Measurements from ENCODE around the gene TMEFF2. TPM values are rescaled to one million over a fixed set of nuclear protein-coding genes. Genes with fewer than 3 reads are reported as not detected.
"Not testable (repeated sequence)": the region's sequence is repeated elsewhere in the genome, so short reads cannot be mapped to it uniquely, and the experiment has no call there.

Gene TMEFF2
- total RNA-seq, 1 experiment from 2014 or later: not detected

GRCh38 chr2:192145496-192145895 lies 49.2 kb downstream of the TMEFF2 start:
- H3K4me3 Mint-ChIP-seq (ENCODE audit: low read depth, unreplicated experiment): no peak overlapping the region
- CTCF ChIA-PET: no interaction called here
- H3K36me3 Mint-ChIP-seq (ENCODE audit: insufficient read depth, unreplicated experiment): no peaks in the 10 kb centered on the region
- H3K27me3 Mint-ChIP-seq (ENCODE audit: unreplicated experiment): no peaks in the 10 kb centered on the region
- no peak for TF ChIP-seq CTCF (IDR thresholded peaks at IDR 0.05; ENCODE audit: unreplicated experiment)
- H3K27ac Mint-ChIP-seq (ENCODE audit: unreplicated experiment): no peak overlapping the region
- intact Hi-C loops (cut with micrococcal nuclease; ENCODE audit: unreplicated experiment): loop anchor here (10.0 kb wide), 1 partner anchor 201 kb away; no protein-coding TSS in a partner anchor
- DNase-seq: no peak
- no peaks in the 10 kb centered on the region for H3K4me1 Mint-ChIP-seq (ENCODE audit: low read depth, unreplicated experiment)
- no peaks in the 10 kb centered on the region for H3K9me3 Mint-ChIP-seq (ENCODE audit: low read depth, unreplicated experiment)
- no TSS peak for BruUV-seq (replicated peaks)

GRCh38 chr2:192140236-192140839 lies 54.4 kb downstream of the TMEFF2 start:
- H3K4me1 Mint-ChIP-seq (ENCODE audit: low read depth, unreplicated experiment): no peaks in the 10 kb centered on the region
- TF ChIP-seq CTCF (IDR thresholded peaks at IDR 0.05; ENCODE audit: unreplicated experiment): no peak
- no peak overlapping the region for H3K4me3 Mint-ChIP-seq (ENCODE audit: low read depth, unreplicated experiment)
- H3K27ac Mint-ChIP-seq (ENCODE audit: unreplicated experiment): no peak overlapping the region
- DNase-seq: no peak
- H3K9me3 Mint-ChIP-seq (ENCODE audit: low read depth, unreplicated experiment): no peaks in the 10 kb centered on the region
- CTCF ChIA-PET: no interaction called here
- intact Hi-C loops (cut with micrococcal nuclease; ENCODE audit: unreplicated experiment): loop anchor here (10.0 kb wide), 1 partner anchor 196 kb away; no protein-coding TSS in a partner anchor
- no TSS peak for BruUV-seq (replicated peaks)
- no peaks in the 10 kb centered on the region for H3K27me3 Mint-ChIP-seq (ENCODE audit: unreplicated experiment)
- H3K36me3 Mint-ChIP-seq (ENCODE audit: insufficient read depth, unreplicated experiment): no peaks in the 10 kb centered on the region

GRCh38 chr2:192139813-192140212 lies 54.9 kb downstream of the TMEFF2 start:
- no peaks in the 10 kb centered on the region for H3K9me3 Mint-ChIP-seq (ENCODE audit: low read depth, unreplicated experiment)
- CTCF ChIA-PET: no interaction called here
- no peak overlapping the region for H3K27ac Mint-ChIP-seq (ENCODE audit: unreplicated experiment)
- no peak for TF ChIP-seq CTCF (IDR thresholded peaks at IDR 0.05; ENCODE audit: unreplicated experiment)
- no peak for DNase-seq
- H3K4me3 Mint-ChIP-seq (ENCODE audit: low read depth, unreplicated experiment): no peak overlapping the region
- no peaks in the 10 kb centered on the region for H3K27me3 Mint-ChIP-seq (ENCODE audit: unreplicated experiment)
- H3K4me1 Mint-ChIP-seq (ENCODE audit: low read depth, unreplicated experiment): no peaks in the 10 kb centered on the region
- no TSS peak for BruUV-seq (replicated peaks)
- intact Hi-C loops (cut with micrococcal nuclease; ENCODE audit: unreplicated experiment): loop anchor here (10.0 kb wide), 1 partner anchor 195 kb away; no protein-coding TSS in a partner anchor
- H3K36me3 Mint-ChIP-seq (ENCODE audit: insufficient read depth, unreplicated experiment): no peaks in the 10 kb centered on the region

GRCh38 chr2:192137451-192137850 lies 57.3 kb downstream of the TMEFF2 start:
- no peaks in the 10 kb centered on the region for H3K4me1 Mint-ChIP-seq (ENCODE audit: low read depth, unreplicated experiment)
- intact Hi-C loops (cut with micrococcal nuclease; ENCODE audit: unreplicated experiment): no loop called here
- H3K36me3 Mint-ChIP-seq (ENCODE audit: insufficient read depth, unreplicated experiment): no peaks in the 10 kb centered on the region
- no peaks in the 10 kb centered on the region for H3K27me3 Mint-ChIP-seq (ENCODE audit: unreplicated experiment)
- no peak overlapping the region for H3K4me3 Mint-ChIP-seq (ENCODE audit: low read depth, unreplicated experiment)
- BruUV-seq (replicated peaks): no TSS peak
- H3K27ac Mint-ChIP-seq (ENCODE audit: unreplicated experiment): no peak overlapping the region
- TF ChIP-seq CTCF (IDR thresholded peaks at IDR 0.05; ENCODE audit: unreplicated experiment): no peak
- CTCF ChIA-PET: no interaction called here
- H3K9me3 Mint-ChIP-seq (ENCODE audit: low read depth, unreplicated experiment): no peaks in the 10 kb centered on the region
- DNase-seq: no peak

GRCh38 chr2:192132604-192133003 lies 62.1 kb downstream of the TMEFF2 start:
- intact Hi-C loops (cut with micrococcal nuclease; ENCODE audit: unreplicated experiment); H3K4me1 Mint-ChIP-seq (ENCODE audit: low read depth, unreplicated experiment); DNase-seq; H3K4me3 Mint-ChIP-seq (ENCODE audit: low read depth, unreplicated experiment); CTCF ChIA-PET; H3K36me3 Mint-ChIP-seq (ENCODE audit: insufficient read depth, unreplicated experiment); BruUV-seq (replicated peaks); H3K27ac Mint-ChIP-seq (ENCODE audit: unreplicated experiment); H3K9me3 Mint-ChIP-seq (ENCODE audit: low read depth, unreplicated experiment); H3K27me3 Mint-ChIP-seq (ENCODE audit: unreplicated experiment): not testable (repeated sequence)

GRCh38 chr2:192130312-192130711 lies 64.4 kb downstream of the TMEFF2 start:
- intact Hi-C loops (cut with micrococcal nuclease; ENCODE audit: unreplicated experiment); H3K9me3 Mint-ChIP-seq (ENCODE audit: low read depth, unreplicated experiment); DNase-seq; BruUV-seq (replicated peaks); H3K27ac Mint-ChIP-seq (ENCODE audit: unreplicated experiment); H3K4me3 Mint-ChIP-seq (ENCODE audit: low read depth, unreplicated experiment); H3K27me3 Mint-ChIP-seq (ENCODE audit: unreplicated experiment); CTCF ChIA-PET; H3K36me3 Mint-ChIP-seq (ENCODE audit: insufficient read depth, unreplicated experiment); H3K4me1 Mint-ChIP-seq (ENCODE audit: low read depth, unreplicated experiment): not testable (repeated sequence)
